ENCODE results near the gene FBXO24. TPM values are rescaled to one million over a fixed set of nuclear protein-coding genes. Genes with fewer than 3 reads are reported as not detected.
A peak's percentile ranks its signal among the peaks of the same experiment; 100 is the strongest.

The FBXO24 gene
- total and polyA plus RNA-seq, 9 of the 15 experiments (the other 6 are each of a cell fraction or from before 2014, with no cell fraction given), result 0.17 to 0.95 (median 0.50) TPM

DNA sequence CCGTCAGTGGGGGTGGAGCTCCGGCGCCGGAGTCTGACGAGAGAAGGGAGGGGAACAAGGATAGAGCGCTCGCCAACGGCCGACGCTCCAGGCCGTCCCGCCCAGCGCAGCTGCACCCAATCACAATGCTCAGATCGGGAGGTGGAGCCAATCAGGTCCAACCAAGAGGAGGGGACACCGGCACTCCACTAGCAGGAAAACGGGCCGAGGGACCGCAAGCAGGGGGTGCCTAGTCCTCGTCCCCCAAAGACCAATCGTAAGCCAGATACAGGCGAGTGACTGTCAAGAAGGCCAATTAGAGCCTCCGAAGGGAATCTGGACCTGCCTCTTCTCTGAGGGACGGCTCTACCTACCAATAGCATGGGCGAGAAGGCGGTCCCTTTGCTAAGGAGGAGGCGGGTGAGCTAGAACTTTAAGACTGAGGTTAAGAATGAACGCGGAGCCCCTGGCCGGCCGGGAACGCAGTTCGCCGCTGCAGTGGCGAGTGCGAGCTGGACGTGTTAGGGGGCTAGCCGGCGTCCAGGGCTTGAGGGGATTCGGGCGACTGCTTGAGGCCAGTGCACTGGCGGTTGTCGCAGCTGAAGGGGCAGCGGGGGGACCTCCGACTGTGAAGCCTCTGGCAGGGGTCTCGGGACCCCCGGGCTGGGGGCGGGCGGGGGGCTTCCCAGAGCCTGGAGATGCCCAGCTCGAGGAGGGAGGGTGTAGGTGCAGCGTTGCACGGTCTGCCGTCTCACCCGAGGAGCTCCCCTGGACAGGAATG lies at the start of gene FBXO24 (continued):
- TF ChIP-seq ZBTB1 (CRISPR knock-in tag; IDR thresholded peaks at IDR 0.05; ENCODE audit: borderline replicate concordance, low read depth) (no peak), HSF4 (CRISPR knock-in tag; IDR thresholded peaks at IDR 0.05; ENCODE audit: borderline replicate concordance) (no peak), SREBF2 (CRISPR knock-in tag; IDR thresholded peaks at IDR 0.05) (no peak), GABPB2 (CRISPR knock-in tag; conservative IDR thresholded peaks at IDR 0.05) (no peak), ZNF696 (CRISPR knock-in tag; conservative IDR thresholded peaks at IDR 0.05) (no peak), BACH1 (tag; IDR thresholded peaks at IDR 0.05) (no peak), ZNF584 (CRISPR knock-in tag; IDR thresholded peaks at IDR 0.05; ENCODE audit: low read depth) (no peak), DNMT1 (IDR thresholded peaks at IDR 0.05) (no peak), HDAC2 (IDR thresholded peaks at IDR 0.05) (no peak), SIRT6 (IDR thresholded peaks at IDR 0.05; ENCODE audit: low read depth, low read length) (no peak), PRPF4 (IDR thresholded peaks at IDR 0.05; ENCODE audit: insufficient read depth, low read depth, low read length, poor library complexity, severe bottlenecking) (no peak), RBM25 (IDR thresholded peaks at IDR 0.05; ENCODE audit: low read depth, low read length, severe bottlenecking) (peak; percentile 99), MTF1 (CRISPR knock-in tag; IDR thresholded peaks at IDR 0.05; ENCODE audit: borderline replicate concordance) (no peak), ETV5 (CRISPR knock-in tag; IDR thresholded peaks at IDR 0.05; ENCODE audit: low read depth) (no peak), TCF7L2 (IDR thresholded peaks at IDR 0.05; ENCODE audit: low read depth, low read length) (peak; percentile 80), FOSL1 (tag; conservative IDR thresholded peaks at IDR 0.05) (no peak), MCM3 (IDR thresholded peaks at IDR 0.05) (no peak), HNRNPUL1 (IDR thresholded peaks at IDR 0.05; ENCODE audit: low read length) (no peak), ZFP30 (CRISPR knock-in tag; IDR thresholded peaks at IDR 0.05; ENCODE audit: borderline replicate concordance) (no peak), SIN3A (IDR thresholded peaks at IDR 0.05; ENCODE audit: borderline replicate concordance in 2 of 2, control insufficient read depth in 1 of 2, low read depth in 2 of 2, low read length in 2 of 2) (peak in 1 of 2 experiments; percentile 11; a peak in 1 of 4 replicates), ZNF239 (CRISPR knock-in tag; IDR thresholded peaks at IDR 0.05) (no peak), FOXK2 (conservative IDR thresholded peaks at IDR 0.05 in 1 of 2, IDR thresholded peaks at IDR 0.05 in 1 of 2; ENCODE audit: low read depth in 2 of 2) (peak; percentile 72 to 97; a peak in 3 of 4 replicates), BCOR (IDR thresholded peaks at IDR 0.05) (no peak), XRCC3 (IDR thresholded peaks at IDR 0.05) (no peak), RAD21 (CRISPR knock-in tag; conservative IDR thresholded peaks at IDR 0.05 in 1 of 2, IDR thresholded peaks at IDR 0.05 in 1 of 2) (no peak)
- TF ChIP-seq, protein P1, sequence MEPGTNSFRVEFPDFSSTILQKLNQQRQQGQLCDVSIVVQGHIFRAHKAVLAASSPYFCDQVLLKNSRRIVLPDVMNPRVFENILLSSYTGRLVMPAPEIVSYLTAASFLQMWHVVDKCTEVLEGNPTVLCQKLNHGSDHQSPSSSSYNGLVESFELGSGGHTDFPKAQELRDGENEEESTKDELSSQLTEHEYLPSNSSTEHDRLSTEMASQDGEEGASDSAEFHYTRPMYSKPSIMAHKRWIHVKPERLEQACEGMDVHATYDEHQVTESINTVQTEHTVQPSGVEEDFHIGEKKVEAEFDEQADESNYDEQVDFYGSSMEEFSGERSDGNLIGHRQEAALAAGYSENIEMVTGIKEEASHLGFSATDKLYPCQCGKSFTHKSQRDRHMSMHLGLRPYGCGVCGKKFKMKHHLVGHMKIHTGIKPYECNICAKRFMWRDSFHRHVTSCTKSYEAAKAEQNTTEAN (CRISPR knock-in tag; IDR thresholded peaks at IDR 0.05), result no peak
- TF ChIP-seq, protein P2, sequence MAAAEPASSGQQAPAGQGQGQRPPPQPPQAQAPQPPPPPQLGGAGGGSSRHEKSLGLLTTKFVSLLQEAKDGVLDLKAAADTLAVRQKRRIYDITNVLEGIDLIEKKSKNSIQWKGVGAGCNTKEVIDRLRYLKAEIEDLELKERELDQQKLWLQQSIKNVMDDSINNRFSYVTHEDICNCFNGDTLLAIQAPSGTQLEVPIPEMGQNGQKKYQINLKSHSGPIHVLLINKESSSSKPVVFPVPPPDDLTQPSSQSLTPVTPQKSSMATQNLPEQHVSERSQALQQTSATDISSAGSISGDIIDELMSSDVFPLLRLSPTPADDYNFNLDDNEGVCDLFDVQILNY (CRISPR knock-in tag; IDR thresholded peaks at IDR 0.05), result no peak
- TF ChIP-seq, protein P3, sequence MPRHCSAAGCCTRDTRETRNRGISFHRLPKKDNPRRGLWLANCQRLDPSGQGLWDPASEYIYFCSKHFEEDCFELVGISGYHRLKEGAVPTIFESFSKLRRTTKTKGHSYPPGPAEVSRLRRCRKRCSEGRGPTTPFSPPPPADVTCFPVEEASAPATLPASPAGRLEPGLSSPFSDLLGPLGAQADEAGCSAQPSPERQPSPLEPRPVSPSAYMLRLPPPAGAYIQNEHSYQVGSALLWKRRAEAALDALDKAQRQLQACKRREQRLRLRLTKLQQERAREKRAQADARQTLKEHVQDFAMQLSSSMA (CRISPR knock-in tag; IDR thresholded peaks at IDR 0.05), result no peak
